PC-3 (cell line): ENCODE results near the gene KDM6A. TPM values are rescaled to one million over a fixed set of nuclear protein-coding genes. Genes with fewer than 3 reads are reported as not detected.

Experiments used
- ATAC-seq: fragments of 200-7000 bp; cut with Tn5 transposase; 2 replicates; pipeline ENCODE4 v1.9.1; 2020; ENCODE audit warnings: mild to moderate bottlenecking, moderate library complexity
- BruUV-seq: library from RNA; stranded (reverse); fragments of 400-500 nt; replicated peaks from 2 replicates; lab custom pipeline; 2021; lab: Mats Ljungman, UMichigan
- CTCF ChIA-PET: fragments of 300-600 bp; sonication (Branson Sonifier 250); formaldehyde crosslinking; loops from one replicate; lab custom pipeline; 2022; ENCODE audit warnings: antibody characterized with exemption; lab: Charles Lee
- POLR2A ChIA-PET: fragments of 300-600 bp; sonication (Branson Sonifier 250); formaldehyde crosslinking; loops from one replicate; lab custom pipeline; 2022; ENCODE audit warnings: antibody characterized with exemption; ENCODE audit not compliant: unreplicated experiment; lab: Charles Lee
- DNase-seq: peaks from one replicate; pipeline ENCODE4 v3.0.0-alpha.2; 2015
- H2AFZ ChIP-seq: fragments of 300-600 bp; sonication (generic); 2 replicates; pipeline ENCODE4 v1.6.0; 2016; ENCODE audit warnings: antibody characterized with exemption, low read length
- H3F3A ChIP-seq: fragments of 300-600 bp; sonication (generic); one replicate; pipeline ENCODE4 v1.6.0; 2017; ENCODE audit warnings: antibody characterized with exemption, low read length, control low read depth, mild to moderate bottlenecking; ENCODE audit not compliant: unreplicated experiment
- H3K27ac ChIP-seq: fragments of 300-600 bp; sonication (generic); 2 replicates; pipeline ENCODE4 v1.5.1; 2016; ENCODE audit warnings: mild to moderate bottlenecking, low read length
- H3K27me3 ChIP-seq: fragments of 300-600 bp; sonication (generic); 2 replicates; pipeline ENCODE4 v1.6.1; 2016; ENCODE audit warnings: low read length, mixed read lengths
- H3K36me3 ChIP-seq: fragments of 300-600 bp; sonication (generic); 2 replicates; pipeline ENCODE4 v1.6.1; 2016; ENCODE audit warnings: low read depth, mixed run types, low read length, mixed read lengths
- H3K4me1 ChIP-seq: fragments of 300-600 bp; sonication (generic); 2 replicates; pipeline ENCODE4 v1.5.1; 2016; ENCODE audit warnings: low read length; ENCODE audit not compliant: insufficient read depth
- H3K4me2 ChIP-seq: fragments of 300-600 bp; sonication (generic); 2 replicates; pipeline ENCODE4 v1.6.0; 2016; ENCODE audit warnings: low read length
- H3K4me3 ChIP-seq: fragments of 300-600 bp; sonication (generic); 2 replicates; pipeline ENCODE4 v1.5.1; 2016; ENCODE audit warnings: mild to moderate bottlenecking, low read length, mixed read lengths
- H3K79me2 ChIP-seq: fragments of 300-600 bp; sonication (generic); 2 replicates; pipeline ENCODE4 v1.6.1; 2017; ENCODE audit warnings: low read length, mixed read lengths
- H3K9ac ChIP-seq: fragments of 300-600 bp; sonication (generic); 2 replicates; pipeline ENCODE4 v1.6.0; 2016; ENCODE audit warnings: mild to moderate bottlenecking, low read length
- H3K9me2 ChIP-seq: fragments of 300-600 bp; sonication (generic); replicated peaks from 2 replicates; pipeline ENCODE4 v1.6.1; 2016; ENCODE audit warnings: mixed run types, low read length, mixed read lengths
- H3K9me3 ChIP-seq: fragments of 300-600 bp; sonication (generic); 2 replicates; pipeline ENCODE4 v1.6.1; 2016; ENCODE audit warnings: low read length, mixed read lengths
- H4K20me1 ChIP-seq: fragments of 300-600 bp; sonication (generic); 2 replicates; pipeline ENCODE4 v1.6.1; 2016; ENCODE audit warnings: low read length, mixed read lengths
- EZH2 ChIP-seq: fragments of 300-600 bp; sonication (generic); IDR thresholded peaks from one replicate; pipeline ENCODE4 v1.6.1; 2017; ENCODE audit warnings: antibody characterized with exemption, mild to moderate bottlenecking, low read length; ENCODE audit not compliant: unreplicated experiment
- EZH2phosphoT487 ChIP-seq: fragments of 300-600 bp; sonication (generic); IDR thresholded peaks from 2 replicates; pipeline ENCODE4 v1.6.1; 2018; ENCODE audit warnings: mild to moderate bottlenecking, antibody characterized with exemption, low read length, borderline replicate concordance
- intact Hi-C: fragments of 100-400 bp; cut with micrococcal nuclease; formaldehyde crosslinking; loops from 2 replicates; pipeline ENCODE4 v1.9.0; 2023
- total RNA-seq: library from RNA; depleted of rRNA; stranded (reverse); fragments of >200 nt; gene quantifications from 2 replicates; pipeline ENCODE4 v1.2.3, GENCODE V29; 2014
- TF ChIP-seq, protein P1 (sequence below): fragments of 300-600 bp; sonication (generic); conservative IDR thresholded peaks from 2 replicates; pipeline ENCODE4 v1.5.1; 2017; ENCODE audit warnings: antibody characterized with exemption, low read depth, mild to moderate bottlenecking, low read length

Gene KDM6A
- total RNA-seq, 1 experiment from 2014 or later = 31.3 TPM

DNA sequence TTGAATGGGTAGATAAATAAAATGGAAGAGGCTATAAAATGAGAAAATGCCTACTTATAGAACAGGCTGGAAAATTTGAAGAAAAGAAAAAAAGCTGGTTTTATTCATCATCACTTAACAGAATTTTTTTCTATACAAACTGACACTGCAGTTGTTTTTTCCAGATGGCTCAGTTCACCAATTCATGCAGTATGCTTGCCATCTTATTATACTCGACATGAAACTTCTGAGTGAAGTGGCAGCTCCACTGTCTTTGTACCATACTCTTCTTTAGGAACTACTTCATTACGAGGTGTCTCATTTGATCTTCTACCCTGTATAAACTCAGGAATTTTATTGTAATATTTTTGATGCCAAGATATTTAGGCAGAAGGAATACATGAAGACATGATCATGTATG, 153.0 kb downstream of the KDM6A start:
- 0 out of 2 replicates have a peak, but pooled peaks cover 2% of the 10 kb centered on the region for H3K36me3 ChIP-seq
- H3K27me3 ChIP-seq = no peaks in the 10 kb centered on the region
- H3K9ac ChIP-seq = no peak overlapping the region
- H4K20me1 ChIP-seq = peaks cover 4% of the 10 kb centered on the region; the same call in 1 of the 2 replicates
- H3K4me2 ChIP-seq = no peak overlapping the region
- H3F3A ChIP-seq = no peaks in the 10 kb centered on the region
- H2AFZ ChIP-seq = no peak overlapping the region
- ChIA-PET POLR2A (no interaction called here), CTCF (no interaction called here)
- H3K9me3 ChIP-seq = no peaks in the 10 kb centered on the region
- no peak overlapping the region for H3K27ac ChIP-seq
- H3K9me2 ChIP-seq = no peaks in the 10 kb centered on the region
- no peaks in the 10 kb centered on the region for H3K4me1 ChIP-seq
- ATAC-seq (no peak), DNase-seq (no peak)
- BruUV-seq = no TSS peak
- TF ChIP-seq, protein P1, sequence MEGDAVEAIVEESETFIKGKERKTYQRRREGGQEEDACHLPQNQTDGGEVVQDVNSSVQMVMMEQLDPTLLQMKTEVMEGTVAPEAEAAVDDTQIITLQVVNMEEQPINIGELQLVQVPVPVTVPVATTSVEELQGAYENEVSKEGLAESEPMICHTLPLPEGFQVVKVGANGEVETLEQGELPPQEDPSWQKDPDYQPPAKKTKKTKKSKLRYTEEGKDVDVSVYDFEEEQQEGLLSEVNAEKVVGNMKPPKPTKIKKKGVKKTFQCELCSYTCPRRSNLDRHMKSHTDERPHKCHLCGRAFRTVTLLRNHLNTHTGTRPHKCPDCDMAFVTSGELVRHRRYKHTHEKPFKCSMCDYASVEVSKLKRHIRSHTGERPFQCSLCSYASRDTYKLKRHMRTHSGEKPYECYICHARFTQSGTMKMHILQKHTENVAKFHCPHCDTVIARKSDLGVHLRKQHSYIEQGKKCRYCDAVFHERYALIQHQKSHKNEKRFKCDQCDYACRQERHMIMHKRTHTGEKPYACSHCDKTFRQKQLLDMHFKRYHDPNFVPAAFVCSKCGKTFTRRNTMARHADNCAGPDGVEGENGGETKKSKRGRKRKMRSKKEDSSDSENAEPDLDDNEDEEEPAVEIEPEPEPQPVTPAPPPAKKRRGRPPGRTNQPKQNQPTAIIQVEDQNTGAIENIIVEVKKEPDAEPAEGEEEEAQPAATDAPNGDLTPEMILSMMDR = no peak
- TF ChIP-seq EZH2phosphoT487 (no peak), EZH2 (no peak)
- H3K4me3 ChIP-seq = no peak overlapping the region
- intact Hi-C loops = no loop called here
- H3K79me2 ChIP-seq = peaks cover 93% of the 10 kb centered on the region

DNA sequence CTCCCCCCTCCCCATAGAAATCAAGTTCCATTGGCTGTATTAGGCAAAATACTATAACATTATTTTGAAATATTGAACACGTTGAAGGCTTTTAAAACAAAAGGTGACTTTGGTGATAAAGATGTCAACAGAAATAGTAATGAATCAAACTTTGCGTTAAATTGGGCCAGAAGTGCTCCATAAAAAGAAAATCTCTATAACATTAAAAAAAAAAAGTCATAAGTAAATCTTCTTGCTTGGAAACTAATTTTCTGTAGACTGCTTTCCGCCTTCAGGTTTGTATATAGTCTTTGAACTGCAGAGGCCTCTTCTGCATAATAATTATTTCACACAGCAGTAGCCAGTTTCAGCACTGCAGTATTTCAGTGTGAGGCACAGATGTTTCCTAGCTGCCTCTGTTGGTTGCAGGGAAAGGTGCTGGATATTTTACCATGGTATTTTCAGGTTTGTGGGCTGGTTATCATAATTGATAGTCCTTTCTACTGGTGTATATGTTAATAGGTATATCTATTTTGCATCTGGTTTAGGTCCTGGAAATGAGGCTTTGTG, 158.9 kb downstream of the KDM6A start:
- intact Hi-C loops = no loop called here

DNA sequence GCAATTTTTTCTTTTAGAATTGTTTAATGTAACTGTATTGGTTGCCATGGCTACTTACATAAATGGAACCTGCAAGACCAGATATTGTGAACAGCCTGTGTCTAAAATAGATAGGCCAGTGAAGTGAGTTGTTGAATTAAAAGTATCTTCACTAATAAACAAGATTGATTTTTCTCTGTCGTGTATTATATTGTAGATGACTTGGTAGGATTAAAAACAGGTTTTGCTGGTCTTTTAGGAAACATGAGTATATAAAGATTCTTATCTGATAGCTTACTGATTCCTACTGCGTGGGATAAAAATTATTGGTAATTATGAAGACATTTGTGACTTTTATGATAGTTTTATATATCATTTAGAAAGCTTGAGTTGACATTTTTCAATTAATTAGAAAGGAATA, 162.1 kb downstream of the KDM6A start:
- DNase-seq = peak; percentile 64
- TF ChIP-seq EZH2phosphoT487 = no peak
- TF ChIP-seq, protein P1 = no peak
- no peak for TF ChIP-seq EZH2
- POLR2A ChIA-PET = no interaction called here
- Histone ChIP-seq H3F3A (no peaks in the 10 kb centered on the region), H3K79me2 (peaks cover 55% of the 10 kb centered on the region), H3K36me3 (peaks cover 3% of the 10 kb centered on the region; the same call in 1 of the 2 replicates), H3K4me2 (peak overlapping the region; percentile 48), H3K27me3 (no peaks in the 10 kb centered on the region), H3K4me1 (peaks cover 14% of the 10 kb centered on the region), H4K20me1 (0 out of 2 replicates have a peak, but pooled peaks cover 9% of the 10 kb centered on the region), H3K9me3 (no peaks in the 10 kb centered on the region), H3K9ac (no peak overlapping the region), H3K9me2 (no peaks in the 10 kb centered on the region), H3K4me3 (no peak overlapping the region), H3K27ac (peak overlapping the region; percentile 56), H2AFZ (no peak overlapping the region)
- no TSS peak for BruUV-seq
- intact Hi-C loops = no loop called here
- CTCF ChIA-PET = no interaction called here
- no peak for ATAC-seq

More for the DNA sequence above, 158.9 kb downstream of the KDM6A start:
- H3K9me2 ChIP-seq = no peaks in the 10 kb centered on the region
- ATAC-seq (no peak), DNase-seq (no peak)
- ChIA-PET POLR2A (no interaction called here), CTCF (no interaction called here)
- no TSS peak for BruUV-seq
- no peaks in the 10 kb centered on the region for H3K36me3 ChIP-seq
- H3K4me3 ChIP-seq = no peak overlapping the region
- H3K79me2 ChIP-seq = peaks cover 86% of the 10 kb centered on the region
- TF ChIP-seq EZH2 = no peak
- TF ChIP-seq EZH2phosphoT487 = no peak
- TF ChIP-seq, protein P1 = no peak
- H3K27me3 ChIP-seq = no peaks in the 10 kb centered on the region
- H3K9ac ChIP-seq = no peak overlapping the region
- H4K20me1 ChIP-seq = peaks cover 13% of the 10 kb centered on the region; the same call in 1 of the 2 replicates
- H3K27ac ChIP-seq = no peak overlapping the region
- H3K4me1 ChIP-seq = peaks cover 14% of the 10 kb centered on the region
- no peaks in the 10 kb centered on the region for H3K9me3 ChIP-seq
- no peak overlapping the region for H2AFZ ChIP-seq
- H3F3A ChIP-seq = no peaks in the 10 kb centered on the region
- no peak overlapping the region for H3K4me2 ChIP-seq
